ENCODE results near the gene RAD23A. TPM values are rescaled to one million over a fixed set of nuclear protein-coding genes. Genes with fewer than 3 reads are reported as not detected.
"Not testable (repeated sequence)": the region's sequence is repeated elsewhere in the genome, so short reads cannot be mapped to it uniquely, and the experiment has no call there.

The RAD23A gene
- total RNA-seq, 2 donors from 2014 or later = 146 to 207 TPM

DNA sequence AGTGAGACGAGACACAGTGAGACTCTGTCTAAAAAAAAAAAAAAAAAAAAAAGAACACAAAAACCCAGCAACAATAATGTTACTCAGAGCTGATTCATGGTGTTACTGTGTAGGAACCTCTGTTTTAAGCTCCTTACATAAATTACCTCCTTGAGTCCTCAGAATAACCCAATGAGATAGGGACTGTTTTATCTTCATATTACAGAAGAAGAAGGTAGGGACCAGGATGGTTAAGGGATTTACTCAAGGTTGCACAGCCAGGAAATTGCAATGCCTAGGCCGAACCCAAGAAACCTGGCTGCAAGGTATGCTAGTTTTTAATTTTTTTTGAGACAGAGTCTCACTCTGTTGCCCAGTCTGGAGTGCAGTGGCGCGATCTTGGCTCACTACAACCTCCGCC, 22.2 kb downstream of the RAD23A start:
- Mint-ChIP-seq H3K36me3 (no peaks in the 10 kb centered on the region), H3K27ac (no peak overlapping the region), H3K9me3 (no peaks in the 10 kb centered on the region)
- DNase-seq (ENCODE audit: low spot score in 2 of 2) (no peak), ATAC-seq (no peak)

DNA sequence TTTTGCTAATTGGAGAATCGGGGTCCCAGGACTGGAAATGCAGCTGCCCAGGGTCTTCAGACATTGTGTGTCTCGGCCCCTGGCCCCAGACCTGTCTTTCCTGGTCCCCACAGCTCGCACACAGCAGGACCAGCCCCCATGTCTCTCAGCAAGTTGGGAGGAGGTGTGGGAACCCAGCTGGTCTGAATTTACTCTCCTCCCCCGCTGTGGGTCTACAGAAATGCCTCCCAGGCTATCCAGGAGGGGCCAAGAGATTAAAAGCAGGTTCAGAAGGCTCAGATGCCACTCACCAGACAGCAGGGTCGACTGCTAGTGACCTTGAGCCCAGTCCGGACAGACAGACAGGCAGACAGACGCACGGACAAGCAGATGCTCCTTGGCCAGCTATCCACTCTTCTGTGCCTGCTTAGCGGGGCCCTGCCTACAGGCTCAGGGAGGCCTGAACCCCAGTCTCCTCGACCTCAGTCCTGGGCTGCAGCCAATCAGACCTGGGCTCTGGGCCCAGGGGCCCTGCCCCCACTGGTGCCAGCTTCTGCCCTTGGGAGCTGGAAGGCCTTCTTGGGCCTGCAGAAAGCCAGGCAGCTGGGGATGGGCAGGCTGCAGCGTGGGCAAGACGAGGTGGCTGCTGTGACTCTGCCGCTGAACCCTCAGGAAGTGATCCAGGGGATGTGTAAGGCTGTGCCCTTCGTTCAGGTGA, 23.8 kb downstream of the RAD23A start, which contains the start of gene DAND5:
TSS of gene DAND5 (plus strand) at position 285 of the 697 bp plus-strand sequence. CDS start at position 370, 85 bp downstream.
- H3K27ac Mint-ChIP-seq = peak within 1 kb of the TSS in 1 of 2 donors; percentile 4
- no peaks in the 10 kb centered on the region for H3K36me3 Mint-ChIP-seq
- no peaks in the 10 kb centered on the region for H3K9me3 Mint-ChIP-seq
- DNase-seq (ENCODE audit: low spot score in 2 of 2) = no peak
- ATAC-seq = no peak

DNA sequence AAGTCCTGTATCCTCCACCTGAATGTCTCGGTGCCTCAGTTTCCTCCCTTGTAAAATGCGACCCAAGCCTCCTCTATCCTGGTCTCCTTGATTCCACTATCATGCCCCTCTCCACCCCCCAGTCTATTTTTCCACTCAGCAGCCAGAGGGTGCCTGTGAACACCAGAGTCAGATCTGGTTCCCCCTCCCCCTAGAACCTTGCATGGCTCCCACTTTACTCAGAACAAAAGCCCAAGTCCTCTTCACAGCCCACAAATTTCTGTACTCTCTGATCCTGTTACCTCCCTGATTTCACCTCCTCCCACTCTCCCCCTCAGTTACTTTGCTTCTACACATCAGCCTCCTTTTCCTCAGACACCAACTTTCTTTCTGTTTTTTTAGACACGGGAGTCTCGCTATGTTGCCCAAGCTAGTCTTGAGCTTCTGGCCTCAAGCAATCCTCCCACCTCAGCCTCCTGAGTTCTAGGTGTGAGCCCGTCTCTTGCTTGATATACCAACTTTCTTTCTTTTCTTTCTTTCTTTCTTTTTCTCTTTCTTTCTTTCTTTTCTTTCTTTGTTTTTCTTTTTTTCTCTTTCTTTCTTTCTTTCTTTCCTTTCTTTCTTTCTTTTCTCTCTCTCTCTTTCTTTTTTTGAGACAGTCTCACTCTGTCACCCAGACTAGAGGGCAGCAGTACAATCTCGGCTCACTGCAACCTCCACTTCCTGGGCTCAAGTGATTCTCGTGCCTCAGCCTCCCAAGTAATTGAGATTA, 24.6 kb downstream of the RAD23A start:
- peak overlapping the region in 1 of 2 donors; percentile 4 for H3K27ac Mint-ChIP-seq
- no peak for DNase-seq (ENCODE audit: low spot score in 2 of 2)
- no peaks in the 10 kb centered on the region for H3K36me3 Mint-ChIP-seq
- ATAC-seq = no peak
- no peaks in the 10 kb centered on the region for H3K9me3 Mint-ChIP-seq

DNA sequence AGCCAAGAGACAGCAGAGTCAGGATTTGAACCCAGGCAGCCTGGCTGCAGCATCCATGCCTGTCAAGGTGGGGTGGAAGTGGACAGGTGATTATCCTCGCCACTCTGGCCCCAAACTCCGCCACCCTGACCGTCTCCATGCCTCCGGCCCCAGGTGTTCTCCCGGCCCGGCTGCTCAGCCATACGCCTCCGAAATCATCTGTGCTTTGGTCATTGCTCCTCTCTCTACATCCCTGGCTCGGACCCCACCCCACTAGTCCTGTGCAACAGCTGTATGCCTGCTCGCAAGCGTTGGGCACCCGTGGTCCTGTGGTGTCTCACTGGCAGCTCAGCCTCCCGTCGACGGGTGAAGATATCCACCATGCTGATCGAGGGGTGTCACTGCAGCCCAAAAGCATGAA, 27.6 kb downstream of the RAD23A start:
- H3K36me3 Mint-ChIP-seq = no peaks in the 10 kb centered on the region
- H3K9me3 Mint-ChIP-seq = no peaks in the 10 kb centered on the region
- ATAC-seq (no peak), DNase-seq (ENCODE audit: low spot score in 2 of 2) (no peak)
- H3K27ac Mint-ChIP-seq = no peak overlapping the region

DNA sequence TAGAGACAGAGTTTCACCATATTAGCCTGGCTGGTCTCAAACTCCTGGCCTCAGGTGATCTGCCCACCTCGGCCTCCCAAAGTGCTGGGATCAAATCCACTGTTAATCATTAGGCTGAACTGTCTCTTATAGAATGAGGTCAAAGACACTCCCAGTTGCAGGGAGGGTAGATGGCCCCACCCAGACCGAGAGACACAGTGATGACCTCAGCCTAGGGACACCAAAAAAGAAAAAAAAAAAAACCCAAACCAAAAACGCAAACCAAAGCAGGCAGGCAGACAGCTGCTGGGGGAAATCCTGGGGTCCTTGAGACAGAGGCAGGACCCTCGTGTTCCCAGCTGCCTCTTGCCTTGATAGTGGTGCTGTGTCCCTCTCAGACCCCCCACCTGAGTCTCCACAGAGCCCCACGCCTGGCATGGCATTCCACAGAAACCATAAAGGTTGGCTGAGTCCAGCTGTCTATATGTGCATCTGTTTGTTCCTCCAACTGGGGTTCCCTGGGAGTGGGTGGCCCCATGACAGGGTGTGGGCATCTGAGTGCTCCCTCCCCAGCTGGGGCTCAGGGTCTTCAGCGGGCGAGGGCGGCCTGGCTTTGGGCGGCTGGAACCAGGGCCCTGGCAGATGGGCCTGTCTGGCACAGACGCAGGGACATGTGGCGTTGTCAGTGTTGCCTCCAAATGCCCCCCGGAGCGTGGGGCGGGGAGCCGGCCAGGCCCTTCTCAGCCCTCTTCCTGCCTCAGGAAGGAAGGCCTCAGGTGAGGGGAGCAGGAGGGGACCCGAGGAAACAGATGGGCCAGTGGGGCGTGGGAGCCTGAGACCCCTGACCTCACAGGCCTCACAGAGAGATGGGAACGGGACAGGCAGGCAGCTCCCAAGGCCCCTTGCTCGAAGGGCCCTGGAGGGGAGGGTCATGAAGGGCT, 28.9 kb downstream of the RAD23A start:
- Mint-ChIP-seq H3K36me3 (no peaks in the 10 kb centered on the region), H3K27ac (no peak overlapping the region), H3K9me3 (no peaks in the 10 kb centered on the region)
- no peak for DNase-seq (ENCODE audit: low spot score in 2 of 2)
- no peak for ATAC-seq

DNA sequence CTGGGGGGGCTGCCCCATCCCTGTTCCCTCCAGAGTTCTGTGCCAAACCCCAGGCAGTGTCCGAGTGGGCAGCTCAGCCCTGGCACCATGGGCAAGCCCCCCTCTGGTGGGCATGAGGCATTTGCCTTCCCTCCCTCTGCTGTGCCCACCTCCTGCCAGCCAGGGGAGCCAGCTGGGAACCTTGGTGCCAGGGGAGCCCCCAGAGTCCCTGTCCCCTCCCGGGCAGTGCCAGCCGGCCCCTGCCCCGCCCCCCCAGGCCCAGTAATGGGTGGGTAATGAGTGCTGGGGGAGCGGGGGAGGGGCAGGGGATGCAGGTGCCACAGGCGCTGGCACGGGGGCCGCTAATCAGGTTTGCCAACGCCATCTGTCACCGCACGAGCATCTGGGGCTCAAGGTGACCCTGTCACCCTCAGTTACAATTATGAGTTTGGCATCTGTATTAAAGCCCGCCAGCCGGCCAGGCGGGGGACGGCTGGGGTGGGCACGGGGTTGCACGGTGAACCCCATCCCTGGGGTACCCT, 29.6 kb downstream of the RAD23A start:
- no peak for ATAC-seq
- Mint-ChIP-seq H3K9me3 (no peaks in the 10 kb centered on the region), H3K36me3 (no peaks in the 10 kb centered on the region), H3K27ac (no peak overlapping the region)
- no peak for DNase-seq (ENCODE audit: low spot score in 2 of 2)

DNA sequence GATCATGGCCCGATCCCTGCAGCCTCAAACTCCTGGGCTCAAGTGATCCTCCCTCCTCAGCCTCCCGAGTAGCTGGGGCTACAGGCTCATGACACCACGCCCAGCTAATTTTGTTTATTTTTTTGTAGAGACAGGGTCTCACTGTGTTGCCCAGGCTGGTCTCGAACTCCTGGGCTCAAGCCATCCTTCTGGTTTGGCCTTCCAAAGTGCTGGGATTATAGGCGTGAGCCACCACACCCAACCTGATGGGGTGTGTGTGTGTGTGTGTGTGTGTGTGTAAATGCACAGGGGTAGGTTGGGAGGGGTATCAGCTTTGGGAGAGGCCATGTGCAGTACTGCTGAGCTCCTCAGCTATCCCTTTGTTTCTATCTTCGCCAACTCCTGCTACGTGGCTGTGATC, 30.4 kb downstream of the RAD23A start:
- DNase-seq (ENCODE audit: low spot score in 2 of 2); H3K9me3 Mint-ChIP-seq; H3K36me3 Mint-ChIP-seq; H3K27ac Mint-ChIP-seq; ATAC-seq: not testable (repeated sequence)

DNA sequence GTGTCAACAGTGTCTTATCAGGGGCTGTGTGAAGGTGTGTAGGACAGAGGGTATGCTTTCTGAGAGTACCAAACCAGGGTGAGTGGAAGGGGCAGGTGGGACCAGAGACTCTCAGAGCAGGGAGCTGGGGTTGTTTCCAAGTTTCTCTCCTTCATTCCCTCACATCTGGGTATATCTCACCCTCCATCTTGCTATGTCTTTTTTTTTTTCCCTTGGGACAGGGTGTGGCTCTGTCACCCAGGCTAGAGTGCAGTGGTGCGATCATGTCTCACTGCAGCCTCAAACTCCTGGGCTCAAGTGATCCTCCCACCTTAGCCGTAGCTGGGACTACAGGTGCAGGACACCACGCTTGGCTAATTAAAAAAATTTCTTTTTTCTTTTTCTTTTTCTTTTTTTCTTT, 34.3 kb downstream of the RAD23A start:
- no peaks in the 10 kb centered on the region for H3K9me3 Mint-ChIP-seq
- H3K36me3 Mint-ChIP-seq = no peaks in the 10 kb centered on the region
- DNase-seq (ENCODE audit: low spot score in 2 of 2) (no peak), ATAC-seq (no peak)
- H3K27ac Mint-ChIP-seq = no peak overlapping the region

DNA sequence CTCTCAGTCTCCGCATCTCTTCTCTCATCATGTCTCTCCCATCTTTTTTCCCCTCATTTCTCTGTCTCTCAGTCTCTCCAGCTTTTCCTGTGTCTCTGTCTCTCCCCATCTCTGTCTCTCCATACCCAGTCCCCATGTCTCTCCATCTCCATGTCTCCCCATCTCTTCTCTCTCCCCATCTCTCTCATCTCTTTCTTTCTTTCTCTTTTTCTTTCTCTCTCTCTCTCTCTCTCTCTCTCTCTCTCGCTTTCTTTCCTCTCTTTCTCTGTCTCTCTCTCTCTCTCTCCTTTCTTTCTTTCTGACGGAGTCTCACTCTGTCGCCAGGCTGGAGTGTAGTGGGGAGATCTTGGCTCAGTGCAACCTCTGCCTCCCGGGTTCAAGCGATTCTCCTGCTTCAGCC, 37.0 kb downstream of the RAD23A start:
- DNase-seq (ENCODE audit: low spot score in 2 of 2) (no peak), ATAC-seq (no peak)
- H3K36me3 Mint-ChIP-seq = no peaks in the 10 kb centered on the region
- no peak overlapping the region for H3K27ac Mint-ChIP-seq
- H3K9me3 Mint-ChIP-seq = no peaks in the 10 kb centered on the region

DNA sequence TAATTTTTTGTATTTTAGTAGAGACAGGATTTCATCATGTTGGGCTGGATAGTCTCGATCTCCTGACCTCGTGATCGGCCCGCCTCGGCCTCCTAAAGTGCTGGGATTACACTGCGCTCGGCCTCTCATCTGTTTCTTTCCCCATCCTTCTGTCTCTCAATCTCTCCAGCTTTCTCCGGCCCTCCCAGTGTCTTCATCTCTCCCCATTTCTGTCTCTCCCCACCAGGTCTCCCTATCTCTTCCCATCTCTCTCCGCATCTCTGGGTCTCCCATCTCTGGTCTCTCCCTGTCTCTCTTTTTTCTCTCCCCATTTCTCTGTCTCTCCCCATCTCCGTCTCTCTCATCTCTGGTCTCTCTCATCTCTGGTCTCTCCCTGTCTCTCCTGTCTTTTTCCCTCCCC, 37.4 kb downstream of the RAD23A start:
- ATAC-seq = no peak
- DNase-seq (ENCODE audit: low spot score in 2 of 2) = no peak
- no peak overlapping the region for H3K27ac Mint-ChIP-seq
- no peaks in the 10 kb centered on the region for H3K36me3 Mint-ChIP-seq
- no peaks in the 10 kb centered on the region for H3K9me3 Mint-ChIP-seq

DNA sequence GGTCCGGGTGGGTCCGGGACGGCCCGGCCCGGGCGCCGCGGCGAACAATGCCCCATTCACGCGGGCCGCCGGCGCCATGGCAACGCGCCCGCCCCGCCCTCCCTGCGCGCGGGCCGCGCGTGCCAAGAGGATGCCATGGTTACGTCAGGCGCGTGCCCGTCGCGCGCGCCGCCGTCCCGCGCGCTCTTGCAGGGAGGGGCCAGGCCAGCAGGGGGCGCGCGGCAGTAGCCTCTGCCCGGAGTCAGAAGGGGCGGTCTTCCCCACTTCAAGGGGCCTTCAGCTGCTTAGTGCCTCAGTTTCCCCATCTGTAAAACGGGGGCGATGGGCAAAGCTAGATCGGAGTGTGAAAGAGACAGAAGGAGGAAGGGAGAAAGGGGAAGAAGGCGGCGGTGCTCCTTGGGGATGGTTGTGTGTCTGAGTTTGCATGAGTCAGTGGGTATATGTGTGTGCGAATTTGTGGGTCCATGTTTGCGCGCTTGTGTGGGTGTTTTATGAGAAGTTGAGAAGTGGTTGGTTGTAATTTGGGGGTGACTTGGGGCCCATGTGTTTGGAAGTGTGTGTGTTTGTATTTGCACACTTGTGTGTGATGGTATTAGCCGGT, 38.0 kb downstream of the RAD23A start:
- peak; percentile 78 to 97 for DNase-seq (ENCODE audit: low spot score in 2 of 2)
- H3K9me3 Mint-ChIP-seq = no peaks in the 10 kb centered on the region
- peak; percentile 74 to 91 for ATAC-seq
- no peak overlapping the region for H3K27ac Mint-ChIP-seq
- H3K36me3 Mint-ChIP-seq = no peaks in the 10 kb centered on the region

DNA sequence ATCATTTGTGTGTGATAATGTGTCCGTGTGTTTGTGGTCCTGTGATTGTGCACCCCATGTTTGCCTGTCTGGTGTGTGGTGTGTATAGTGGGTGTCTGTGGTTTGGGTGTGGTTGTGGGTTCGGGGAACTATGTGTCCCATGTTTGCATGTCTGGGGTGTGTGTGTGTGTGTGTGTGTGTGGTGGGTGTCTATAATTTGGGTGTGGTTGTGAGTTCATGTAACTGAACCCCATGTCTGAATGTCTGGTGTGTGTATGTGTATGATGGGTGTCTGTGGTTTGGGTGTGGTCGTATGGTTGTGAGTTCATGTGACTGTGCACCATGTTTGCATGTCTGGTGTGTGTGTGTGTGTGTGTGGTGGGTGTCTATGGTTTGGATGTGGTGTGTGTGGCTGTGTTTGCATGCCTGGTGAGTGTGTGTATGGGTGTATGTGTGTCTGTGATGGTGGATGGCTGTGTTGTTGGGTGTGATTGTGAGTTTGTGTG, 38.5 kb downstream of the RAD23A start:
- Mint-ChIP-seq H3K36me3 (no peaks in the 10 kb centered on the region), H3K9me3 (no peaks in the 10 kb centered on the region), H3K27ac (no peak overlapping the region)
- ATAC-seq = no peak
- DNase-seq (ENCODE audit: low spot score in 2 of 2) = no peak

DNA sequence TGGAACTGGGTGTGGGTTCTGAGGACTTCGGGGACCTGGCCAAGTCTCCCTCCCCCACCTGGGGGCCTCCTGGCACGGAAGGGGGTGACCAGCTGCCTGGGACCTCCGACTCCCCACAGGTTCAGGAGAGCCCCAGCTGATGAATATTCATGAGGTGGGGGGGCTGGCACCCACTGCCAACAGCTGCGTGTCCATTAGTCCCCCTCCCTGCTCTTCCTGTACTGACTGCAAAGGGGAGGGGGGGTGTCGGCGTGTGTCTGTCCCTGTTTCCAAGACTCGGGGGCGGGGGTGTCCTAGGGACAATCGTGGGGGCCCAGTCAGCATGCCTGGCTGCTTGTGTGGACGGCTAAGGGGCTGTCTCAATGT, 39.0 kb downstream of the RAD23A start:
- no peak for ATAC-seq
- Mint-ChIP-seq H3K9me3 (no peaks in the 10 kb centered on the region), H3K36me3 (no peaks in the 10 kb centered on the region), H3K27ac (no peak overlapping the region)
- no peak for DNase-seq (ENCODE audit: low spot score in 2 of 2)

DNA sequence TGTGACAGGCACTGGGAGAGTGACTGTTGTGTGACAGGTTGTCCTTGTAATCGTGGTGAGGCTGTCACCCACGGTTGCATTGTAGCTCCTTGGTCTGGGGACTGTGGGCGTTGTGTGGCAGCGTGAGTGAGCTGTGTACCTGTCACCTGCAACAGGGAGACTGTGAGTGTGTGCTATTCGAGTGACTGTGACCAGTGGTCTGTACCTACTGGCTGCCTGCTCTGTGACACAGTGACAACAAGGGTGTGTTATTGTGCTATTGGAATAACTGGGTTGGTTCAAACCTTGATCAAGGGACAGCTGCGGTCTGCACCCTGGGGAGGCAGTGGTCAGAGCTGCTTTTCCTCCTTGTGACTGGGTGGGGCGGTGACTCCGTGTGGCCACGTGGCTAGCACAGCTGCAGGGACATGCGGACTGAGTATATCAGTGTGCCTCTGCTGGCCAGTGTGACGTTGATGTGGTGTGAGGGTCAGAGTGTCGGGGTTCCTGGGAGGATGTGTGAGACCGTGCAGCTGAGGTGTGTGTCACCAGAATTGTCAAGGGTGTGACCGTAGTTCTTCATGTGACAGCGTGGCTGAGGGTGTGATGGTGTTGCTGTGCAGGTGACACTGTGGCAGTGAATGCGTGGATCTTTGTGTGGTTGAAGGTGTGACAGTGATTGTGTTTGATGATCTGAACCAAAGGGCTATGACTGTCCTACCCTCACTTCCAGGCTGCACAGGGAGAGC, 39.6 kb downstream of the RAD23A start:
- DNase-seq (ENCODE audit: low spot score in 2 of 2) (no peak), ATAC-seq (peak; percentile 41)
- no peaks in the 10 kb centered on the region for H3K9me3 Mint-ChIP-seq
- no peak overlapping the region for H3K27ac Mint-ChIP-seq
- no peaks in the 10 kb centered on the region for H3K36me3 Mint-ChIP-seq

DNA sequence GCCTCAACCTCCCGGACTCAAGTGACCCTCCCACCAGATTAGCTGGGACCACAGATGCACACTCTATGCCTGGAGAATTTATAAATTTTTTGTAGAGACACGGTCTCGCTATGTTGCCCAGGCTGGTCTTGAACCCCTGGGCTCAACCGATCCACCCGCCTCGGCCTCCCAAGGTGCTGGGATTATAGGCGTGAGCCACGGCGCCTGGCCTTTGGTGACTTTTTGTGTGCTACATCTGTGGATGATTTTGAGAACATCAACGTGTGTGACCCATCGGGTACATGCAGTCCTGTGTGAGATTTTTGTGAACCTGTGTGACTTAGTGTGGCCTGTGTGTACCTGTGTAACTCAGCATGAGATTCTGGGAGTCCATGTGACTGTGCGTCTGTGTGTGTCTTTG, 41.1 kb downstream of the RAD23A start:
- ATAC-seq = no peak
- DNase-seq (ENCODE audit: low spot score in 2 of 2) = no peak
- H3K27ac Mint-ChIP-seq = no peak overlapping the region
- H3K9me3 Mint-ChIP-seq = no peaks in the 10 kb centered on the region
- no peaks in the 10 kb centered on the region for H3K36me3 Mint-ChIP-seq

DNA sequence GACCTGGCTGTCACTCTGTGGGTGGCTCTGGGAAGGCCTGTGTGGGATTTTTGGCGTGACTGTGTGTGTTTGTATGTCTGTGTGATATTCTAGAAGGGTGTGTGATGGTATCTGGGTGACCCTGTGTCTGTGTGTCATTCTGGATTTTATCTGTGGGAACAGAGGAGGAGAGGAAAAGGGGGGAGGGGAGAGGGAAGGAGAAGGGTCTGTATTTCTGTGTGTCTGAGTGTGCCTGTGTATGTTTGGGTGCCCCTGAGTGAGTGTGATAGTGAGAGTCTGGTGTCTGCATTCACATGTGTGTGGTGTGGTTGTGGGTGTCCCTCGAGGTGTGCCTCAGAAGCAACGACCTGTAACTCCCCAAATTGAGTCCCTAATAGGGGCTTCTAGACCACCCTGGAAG, 41.5 kb downstream of the RAD23A start:
- Mint-ChIP-seq H3K9me3 (no peaks in the 10 kb centered on the region), H3K36me3 (no peaks in the 10 kb centered on the region), H3K27ac (no peak overlapping the region)
- ATAC-seq (no peak), DNase-seq (ENCODE audit: low spot score in 2 of 2) (no peak)

Data from activated naive CD4-positive, alpha-beta T cell treated with anti-CD3 and anti-CD28 coated beads, Interleukin-2, amount 50 U/mL, for 72 hours (primary cell).